ENCODE results near the gene HCN4.

DNA sequence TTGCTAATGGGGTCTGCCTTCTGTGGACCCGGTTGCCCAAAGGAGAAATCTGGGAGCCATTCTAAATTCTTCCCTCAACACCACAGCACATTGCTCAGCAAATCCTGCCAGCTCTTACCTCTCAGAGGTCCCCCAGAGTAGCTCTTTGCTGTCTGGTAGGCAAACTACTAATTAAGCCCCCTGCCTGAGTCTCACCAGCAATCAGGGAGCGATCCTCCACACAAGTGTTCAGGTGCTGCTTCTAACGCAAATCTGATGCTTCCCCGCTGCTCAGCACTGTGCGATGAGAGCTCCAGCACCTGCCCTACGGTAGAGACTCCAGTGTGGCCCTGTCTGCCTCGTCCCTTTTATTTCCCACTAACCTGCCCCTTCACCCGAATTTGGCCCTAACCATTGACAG is 60.5 kb downstream of the HCN4 start:
- TF ChIP-seq, protein P1, sequence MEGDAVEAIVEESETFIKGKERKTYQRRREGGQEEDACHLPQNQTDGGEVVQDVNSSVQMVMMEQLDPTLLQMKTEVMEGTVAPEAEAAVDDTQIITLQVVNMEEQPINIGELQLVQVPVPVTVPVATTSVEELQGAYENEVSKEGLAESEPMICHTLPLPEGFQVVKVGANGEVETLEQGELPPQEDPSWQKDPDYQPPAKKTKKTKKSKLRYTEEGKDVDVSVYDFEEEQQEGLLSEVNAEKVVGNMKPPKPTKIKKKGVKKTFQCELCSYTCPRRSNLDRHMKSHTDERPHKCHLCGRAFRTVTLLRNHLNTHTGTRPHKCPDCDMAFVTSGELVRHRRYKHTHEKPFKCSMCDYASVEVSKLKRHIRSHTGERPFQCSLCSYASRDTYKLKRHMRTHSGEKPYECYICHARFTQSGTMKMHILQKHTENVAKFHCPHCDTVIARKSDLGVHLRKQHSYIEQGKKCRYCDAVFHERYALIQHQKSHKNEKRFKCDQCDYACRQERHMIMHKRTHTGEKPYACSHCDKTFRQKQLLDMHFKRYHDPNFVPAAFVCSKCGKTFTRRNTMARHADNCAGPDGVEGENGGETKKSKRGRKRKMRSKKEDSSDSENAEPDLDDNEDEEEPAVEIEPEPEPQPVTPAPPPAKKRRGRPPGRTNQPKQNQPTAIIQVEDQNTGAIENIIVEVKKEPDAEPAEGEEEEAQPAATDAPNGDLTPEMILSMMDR (IDR thresholded peaks at IDR 0.05; ENCODE audit: extremely low read depth in 1 of 2, insufficient read depth in 1 of 2, low read depth in 1 of 2, low read length in 2 of 2), result no peak
- TF ChIP-seq POLR2AphosphoS5 (IDR thresholded peaks at IDR 0.05; ENCODE audit: insufficient read depth, low read depth, low read length) (no peak), MYC (IDR thresholded peaks at IDR 0.05; ENCODE audit: low read depth, low read length) (no peak), EZH2 (IDR thresholded peaks at IDR 0.05; ENCODE audit: borderline replicate concordance, low read depth, low read length, severe bottlenecking) (no peak)

Measured in endothelial cell of umbilical vein (primary cell).